RWPE2 (cell line): ENCODE results near the gene RARB.

Source experiments
- ATAC-seq: fragments of 200-7000 bp; cut with Tn5 transposase; 3 replicates; pipeline ENCODE4 v1.9.1; 2021; ENCODE audit warnings: low read depth
- DNase-seq: peaks from one replicate; pipeline ENCODE4 v3.0.0-alpha.2; 2020; ENCODE audit warnings: low spot score
- H3K27ac ChIP-seq: fragments of 450-650 bp; 2 replicates; pipeline ENCODE4 v1.5.1; 2017; ENCODE audit warnings: mild to moderate bottlenecking; ENCODE audit not compliant: poor library complexity, severe bottlenecking
- H3K27me3 ChIP-seq: fragments of 250-450 bp; sonication (Bioruptor Pico); 2 replicates; pipeline ENCODE4 v1.5.1; 2021; ENCODE audit warnings: mild to moderate bottlenecking, moderate library complexity; ENCODE audit not compliant: insufficient read depth, poor library complexity, severe bottlenecking
- H3K36me3 ChIP-seq: fragments of 250-450 bp; sonication (Bioruptor Pico); 2 replicates; pipeline ENCODE4 v1.5.1; 2020; ENCODE audit warnings: low read depth, mild to moderate bottlenecking, moderate library complexity
- H3K4me1 ChIP-seq: fragments of 250-450 bp; sonication (Bioruptor Pico); 2 replicates; pipeline ENCODE4 v1.5.1; 2021; ENCODE audit warnings: mild to moderate bottlenecking, moderate library complexity; ENCODE audit not compliant: insufficient read depth, poor library complexity, severe bottlenecking
- H3K4me3 ChIP-seq: fragments of 250-450 bp; sonication (Bioruptor Pico); 2 replicates; pipeline ENCODE4 v1.5.1; 2021; ENCODE audit warnings: mild to moderate bottlenecking, moderate library complexity; ENCODE audit not compliant: severe bottlenecking
- H3K9me3 ChIP-seq: fragments of 250-450 bp; sonication (Bioruptor Pico); 2 replicates; pipeline ENCODE4 v1.5.1; 2021; ENCODE audit warnings: mild to moderate bottlenecking, moderate library complexity; ENCODE audit not compliant: severe bottlenecking
- TF ChIP-seq, protein P1 (sequence below): fragments of 450-650 bp; IDR thresholded peaks from one replicate; pipeline ENCODE4 v1.5.1; 2017; ENCODE audit warnings: mild to moderate bottlenecking, moderate library complexity; ENCODE audit not compliant: poor library complexity, severe bottlenecking

RARB gene

DNA sequence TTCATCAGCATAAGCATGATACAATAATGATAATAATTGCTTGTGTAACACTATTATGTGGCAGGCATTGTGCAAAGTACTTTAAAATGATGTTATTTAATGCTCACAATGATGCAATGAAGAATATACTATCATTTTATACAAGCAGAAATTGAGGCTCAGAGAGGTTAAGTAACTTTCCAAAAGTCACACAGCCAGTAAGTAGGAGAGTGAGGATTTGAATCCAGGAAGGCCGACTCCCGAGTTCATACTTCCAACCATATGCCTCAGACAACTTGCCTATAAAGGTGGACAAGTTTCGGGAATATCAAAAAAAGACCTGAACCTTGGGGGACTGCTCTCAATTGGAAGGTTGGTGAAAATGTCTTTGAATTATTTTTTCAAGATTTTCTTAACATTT is 19.9 kb downstream of the RARB start:
- no peaks in the 10 kb centered on the region for H3K9me3 ChIP-seq
- ATAC-seq (no peak), DNase-seq (no peak)
- H3K27me3 ChIP-seq, result no peaks in the 10 kb centered on the region
- no peak overlapping the region for H3K4me3 ChIP-seq
- H3K36me3 ChIP-seq, result no peaks in the 10 kb centered on the region
- no peak overlapping the region for H3K27ac ChIP-seq
- H3K4me1 ChIP-seq, result no peaks in the 10 kb centered on the region
- TF ChIP-seq, protein P1, sequence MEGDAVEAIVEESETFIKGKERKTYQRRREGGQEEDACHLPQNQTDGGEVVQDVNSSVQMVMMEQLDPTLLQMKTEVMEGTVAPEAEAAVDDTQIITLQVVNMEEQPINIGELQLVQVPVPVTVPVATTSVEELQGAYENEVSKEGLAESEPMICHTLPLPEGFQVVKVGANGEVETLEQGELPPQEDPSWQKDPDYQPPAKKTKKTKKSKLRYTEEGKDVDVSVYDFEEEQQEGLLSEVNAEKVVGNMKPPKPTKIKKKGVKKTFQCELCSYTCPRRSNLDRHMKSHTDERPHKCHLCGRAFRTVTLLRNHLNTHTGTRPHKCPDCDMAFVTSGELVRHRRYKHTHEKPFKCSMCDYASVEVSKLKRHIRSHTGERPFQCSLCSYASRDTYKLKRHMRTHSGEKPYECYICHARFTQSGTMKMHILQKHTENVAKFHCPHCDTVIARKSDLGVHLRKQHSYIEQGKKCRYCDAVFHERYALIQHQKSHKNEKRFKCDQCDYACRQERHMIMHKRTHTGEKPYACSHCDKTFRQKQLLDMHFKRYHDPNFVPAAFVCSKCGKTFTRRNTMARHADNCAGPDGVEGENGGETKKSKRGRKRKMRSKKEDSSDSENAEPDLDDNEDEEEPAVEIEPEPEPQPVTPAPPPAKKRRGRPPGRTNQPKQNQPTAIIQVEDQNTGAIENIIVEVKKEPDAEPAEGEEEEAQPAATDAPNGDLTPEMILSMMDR, result no peak

DNA sequence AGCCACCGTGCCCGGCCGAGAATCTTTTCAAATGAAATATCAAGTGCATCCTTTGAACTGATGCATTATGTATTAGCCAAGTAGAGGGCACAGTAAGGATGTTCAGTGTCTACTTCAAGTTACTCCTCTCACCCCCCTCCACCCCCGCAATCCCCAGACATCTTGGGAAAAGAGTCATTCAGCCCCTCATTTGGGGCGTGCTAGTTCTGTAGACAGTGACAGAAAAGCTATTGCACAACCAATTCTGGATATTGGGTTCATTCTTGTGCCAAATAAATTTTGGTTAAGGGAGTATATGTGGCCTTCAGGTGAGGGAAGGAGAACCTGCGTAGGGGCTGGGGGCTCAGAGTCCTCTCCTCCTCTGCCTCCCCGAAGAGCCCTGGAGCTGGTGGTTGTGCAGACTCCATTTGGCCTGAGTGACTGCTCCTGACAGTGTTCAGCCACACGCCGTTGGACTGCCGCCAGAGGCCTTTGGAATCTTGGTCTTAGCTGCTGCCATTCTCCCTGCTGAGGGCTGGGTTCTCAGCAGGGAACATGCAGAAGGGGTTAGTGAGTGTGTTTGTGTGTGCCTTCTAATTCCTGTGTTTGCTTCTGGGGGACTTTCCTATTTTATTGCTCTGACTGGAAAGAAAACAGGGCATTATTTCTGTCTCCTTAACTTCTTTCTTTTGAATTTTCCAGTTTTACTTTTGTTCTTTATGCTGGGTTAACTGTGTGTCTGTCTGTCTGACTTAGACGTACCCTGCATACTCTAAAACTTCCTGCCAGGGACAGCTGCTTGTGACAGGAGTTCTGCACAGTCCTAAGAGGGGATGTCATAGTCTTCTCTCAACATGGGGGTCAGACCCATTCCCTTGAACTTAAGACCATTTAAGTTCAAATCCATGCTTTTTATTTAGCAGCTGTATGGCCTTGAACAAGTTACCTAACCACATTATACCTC is 21.0 kb downstream of the RARB start:
- Histone ChIP-seq H3K4me3 (no peak overlapping the region), H3K36me3 (no peaks in the 10 kb centered on the region), H3K27ac (no peak overlapping the region), H3K9me3 (no peaks in the 10 kb centered on the region), H3K27me3 (no peaks in the 10 kb centered on the region), H3K4me1 (no peaks in the 10 kb centered on the region)
- TF ChIP-seq, protein P1, result no peak
- ATAC-seq (0 out of 3 replicates have a peak, but pooled peaks have one; percentile 12), DNase-seq (no peak)

DNA sequence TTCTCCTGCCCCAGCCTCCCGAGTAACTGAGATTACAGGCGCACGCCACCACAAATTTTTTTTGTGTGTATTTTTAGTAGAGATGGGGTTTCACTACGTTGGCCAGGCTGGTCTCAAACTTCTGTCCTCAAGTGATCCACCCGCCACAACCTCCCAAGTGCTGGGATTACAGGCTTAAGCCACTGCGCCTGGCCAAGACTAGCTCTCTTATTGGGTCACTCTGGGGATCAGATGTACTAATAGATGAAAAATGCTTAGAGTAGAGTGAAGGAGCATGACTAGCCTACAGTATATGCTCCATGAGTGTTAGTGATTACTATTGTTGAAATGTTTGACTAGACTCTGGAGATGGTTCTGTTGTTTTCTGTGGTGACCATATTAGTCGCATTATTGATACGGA is 21.8 kb downstream of the RARB start:
- H3K4me1 ChIP-seq, result peaks cover 6% of the 10 kb centered on the region
- no peaks in the 10 kb centered on the region for H3K9me3 ChIP-seq
- no peak for ATAC-seq
- no peak for DNase-seq
- H3K27ac ChIP-seq, result no peak overlapping the region
- no peak overlapping the region for H3K4me3 ChIP-seq
- TF ChIP-seq, protein P1, result no peak
- no peaks in the 10 kb centered on the region for H3K27me3 ChIP-seq
- no peaks in the 10 kb centered on the region for H3K36me3 ChIP-seq

DNA sequence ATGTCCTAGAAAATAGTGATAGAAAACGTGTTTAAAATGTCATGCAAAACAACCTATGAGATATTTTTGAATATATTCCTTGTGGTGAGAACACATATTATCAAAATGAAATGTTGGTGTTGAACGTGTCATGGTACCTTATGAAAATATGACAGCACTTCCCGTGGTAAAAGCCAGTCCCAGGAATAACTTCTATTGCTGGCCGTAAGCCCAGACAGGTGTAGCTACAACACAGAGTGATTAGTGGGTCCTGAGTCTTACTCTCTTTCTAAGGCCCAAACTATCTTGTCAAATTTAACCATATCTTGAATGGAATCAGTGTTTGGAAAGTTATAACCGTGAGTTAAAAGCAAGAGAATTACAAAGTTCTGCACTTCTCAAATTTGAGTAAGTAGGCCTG is 24.1 kb downstream of the RARB start:
- TF ChIP-seq, protein P1, result no peak
- ATAC-seq (no peak), DNase-seq (no peak)
- H3K9me3 ChIP-seq, result no peaks in the 10 kb centered on the region
- no peaks in the 10 kb centered on the region for H3K36me3 ChIP-seq
- no peaks in the 10 kb centered on the region for H3K27me3 ChIP-seq
- H3K27ac ChIP-seq, result no peak overlapping the region
- H3K4me3 ChIP-seq, result no peak overlapping the region
- peaks cover 8% of the 10 kb centered on the region for H3K4me1 ChIP-seq

DNA sequence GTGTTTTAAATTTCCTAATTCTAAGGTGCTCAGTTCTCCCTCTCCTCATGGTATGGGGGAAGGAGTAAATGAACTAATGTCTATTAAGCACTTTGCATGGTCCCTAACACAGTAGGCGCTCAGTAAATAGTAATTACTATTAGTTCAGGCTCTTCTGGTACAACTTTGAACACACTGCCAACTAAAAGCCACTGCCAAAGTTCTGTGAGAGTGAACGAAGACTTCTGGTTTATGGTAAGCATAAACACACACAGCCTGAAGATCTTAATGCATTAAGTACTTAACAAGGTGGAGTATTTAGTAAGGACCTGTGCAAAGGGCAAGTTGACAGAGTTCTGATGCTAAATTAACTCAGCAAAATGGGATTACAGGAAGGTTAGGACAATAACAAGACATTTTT is 24.7 kb downstream of the RARB start:
- TF ChIP-seq, protein P1, result no peak
- no peak overlapping the region for H3K27ac ChIP-seq
- DNase-seq, result no peak
- H3K4me1 ChIP-seq, result peaks cover 8% of the 10 kb centered on the region
- no peak overlapping the region for H3K4me3 ChIP-seq
- no peak for ATAC-seq
- no peaks in the 10 kb centered on the region for H3K9me3 ChIP-seq
- no peaks in the 10 kb centered on the region for H3K27me3 ChIP-seq
- H3K36me3 ChIP-seq, result no peaks in the 10 kb centered on the region
